SK-N-SH (cell line): Measurements from ENCODE around the gene TRAPPC12. TPM values are rescaled to one million over a fixed set of nuclear protein-coding genes. Genes with fewer than 3 reads are reported as not detected.

ENCODE experiments used
- CTCF ChIA-PET: fragments of 300-600, 350-600 bp; formaldehyde crosslinking; extraction: SDS; loops from one replicate; lab custom pipeline; 2021; lab: Yijun Ruan, JAX
- POLR2A ChIA-PET: fragments of 350-600 bp; sonication (Branson Sonifier 250); formaldehyde crosslinking; extraction: SDS; loops from one replicate; lab custom pipeline; 2020; ENCODE audit warnings: antibody characterized with exemption, inconsistent platforms; lab: Yijun Ruan, JAX
- DNase-seq: peaks from one replicate; pipeline ENCODE4 v3.0.0; 2012
- H2AFZ ChIP-seq: fragments of 200-600 bp; sonication (generic); 2 replicates; pipeline ENCODE4 v1.8.1; 2016; ENCODE audit warnings: antibody characterized with exemption, mild to moderate bottlenecking, low read depth
- H3F3A ChIP-seq: fragments of 200-600 bp; sonication (generic); replicated peaks from 2 replicates; pipeline ENCODE3; 2016; ENCODE audit warnings: antibody characterized with exemption, mild to moderate bottlenecking; ENCODE audit not compliant: insufficient read depth
- H3K27ac ChIP-seq, 2 experiments: fragments of 200-500 bp in 1 of 2; fragments of 200-600 bp in 1 of 2; sonication (Bioruptor generic) in 1 of 2; sonication (generic), shearing (Covaris generic) in 1 of 2; 2 replicates each; pipeline versions ENCODE4 v1.5.1 to v1.6.1; 2014 to 2016; ENCODE audit warnings: low read depth in 2 of 2, inconsistent platforms in 1 of 2, low read length in 1 of 2, mild to moderate bottlenecking in 1 of 2, mixed read lengths in 1 of 2
- H3K27me3 ChIP-seq: fragments of 200-600 bp; sonication (generic), shearing (Covaris generic); 2 replicates; pipeline ENCODE4 v1.6.1; 2016; ENCODE audit warnings: mixed run types; ENCODE audit not compliant: insufficient read depth
- H3K36me3 ChIP-seq, 2 experiments: fragments of 200-500 bp in 1 of 2; fragments of 200-600 bp in 1 of 2; sonication (Bioruptor generic) in 1 of 2; sonication (generic) in 1 of 2; replicated peaks in 1 of 2; 2 replicates each; pipeline versions ENCODE3 to v1.5.1; 2014 to 2016; ENCODE audit warnings: low read length in 1 of 2, mild to moderate bottlenecking in 1 of 2; ENCODE audit not compliant: insufficient read depth in 2 of 2, control insufficient read depth in 1 of 2
- H3K4me1 ChIP-seq, 2 experiments: fragments of 200-500 bp in 1 of 2; fragments of 200-600 bp in 1 of 2; sonication (Bioruptor generic) in 1 of 2; sonication (generic), shearing (Covaris generic) in 1 of 2; 2 replicates each; pipeline versions ENCODE4 v1.5.1 to v1.6.1; 2014 to 2016; ENCODE audit warnings: low read depth in 1 of 2, low read length in 1 of 2, mixed run types in 1 of 2; ENCODE audit not compliant: insufficient read depth in 2 of 2, control insufficient read depth in 1 of 2
- H3K4me2 ChIP-seq: fragments of 200-600 bp; sonication (generic), shearing (Covaris generic); 2 replicates; pipeline ENCODE4 v1.6.1; 2017; ENCODE audit warnings: mixed run types
- H3K4me3 ChIP-seq, 2 experiments: fragments of 200-500 bp in 1 of 2; fragments of 200-600 bp in 1 of 2; sonication (Bioruptor generic) in 1 of 2; sonication (generic), shearing (Covaris generic) in 1 of 2; 2 replicates each; pipeline versions ENCODE4 v1.5.1 to v1.8.1; 2014 to 2016; ENCODE audit warnings: low read depth in 2 of 2, inconsistent platforms in 1 of 2, low read length in 1 of 2, mild to moderate bottlenecking in 1 of 2, mixed read lengths in 1 of 2, moderate library complexity in 1 of 2
- H3K79me2 ChIP-seq: fragments of 200-600 bp; sonication (generic); 2 replicates; pipeline ENCODE4 v1.8.1; 2017; ENCODE audit warnings: mild to moderate bottlenecking; ENCODE audit not compliant: insufficient read depth
- H3K9ac ChIP-seq: fragments of 200-600 bp; sonication (generic); 2 replicates; pipeline ENCODE4 v1.6.1; 2017; ENCODE audit warnings: mixed run types
- H3K9me2 ChIP-seq: fragments of 200-600 bp; sonication (generic); 2 replicates; pipeline ENCODE4 v1.6.1; 2017; ENCODE audit warnings: mixed run types
- H3K9me3 ChIP-seq: fragments of 200-600 bp; sonication (generic); 2 replicates; pipeline ENCODE4 v1.6.1; 2017; ENCODE audit warnings: mixed run types, mild to moderate bottlenecking, moderate library complexity
- H4K20me1 ChIP-seq: fragments of 200-600 bp; sonication (generic); 2 replicates; pipeline ENCODE4 v1.6.1; 2017; ENCODE audit warnings: mild to moderate bottlenecking, mixed run types; ENCODE audit not compliant: insufficient read depth
- CHD2 ChIP-seq: fragments of 150-350 bp; IDR thresholded peaks from 2 replicates; pipeline ENCODE4 v1.6.1; 2018; ENCODE audit warnings: low read length; ENCODE audit not compliant: partially characterized antibody
- EZH2phosphoT487 ChIP-seq: fragments of 200-600 bp; sonication (generic); IDR thresholded peaks from 2 replicates; pipeline ENCODE4 v1.6.1; 2017; ENCODE audit warnings: low read depth, mixed run types, mild to moderate bottlenecking, antibody characterized with exemption, moderate library complexity, borderline replicate concordance
- FOXJ3 ChIP-seq: sonication (generic); formaldehyde crosslinking; IDR thresholded peaks from 2 replicates; pipeline ENCODE4 v1.5.1; 2020; ENCODE audit warnings: mild to moderate bottlenecking, missing genetic modification reagents
- FOXM1 ChIP-seq: IDR thresholded peaks from 2 replicates; pipeline ENCODE4 v1.4.0; 2012; ENCODE audit warnings: low read depth, mild to moderate bottlenecking
- GABPA ChIP-seq: IDR thresholded peaks from 2 replicates; pipeline ENCODE4 v1.4.0; 2012; ENCODE audit warnings: low read depth, mild to moderate bottlenecking
- JUND ChIP-seq: IDR thresholded peaks from 2 replicates; pipeline ENCODE4 v1.4.0; 2012
- MEF2A ChIP-seq: IDR thresholded peaks from 2 replicates; pipeline ENCODE4 v1.4.0; 2012; ENCODE audit warnings: low read depth, borderline replicate concordance
- NFIC ChIP-seq: IDR thresholded peaks from 2 replicates; pipeline ENCODE4 v1.4.0; 2012; ENCODE audit warnings: borderline replicate concordance
- RCOR1 ChIP-seq: fragments of 150-350 bp; IDR thresholded peaks from 2 replicates; pipeline ENCODE4 v1.6.1; 2017; ENCODE audit warnings: antibody characterized with exemption, low read length
- RFX5 ChIP-seq: IDR thresholded peaks from 2 replicates; pipeline ENCODE4 v1.6.1; 2012; ENCODE audit warnings: mild to moderate bottlenecking, improper control_type of control experiment, low read length
- SMC3 ChIP-seq: IDR thresholded peaks from 2 replicates; pipeline ENCODE4 v1.6.1; 2012; ENCODE audit warnings: low read depth, low read length, improper control_type of control experiment
- TAF1 ChIP-seq: IDR thresholded peaks from 2 replicates; pipeline ENCODE4 v1.6.1; 2012; ENCODE audit warnings: low read depth, mild to moderate bottlenecking, low read length, moderate library complexity, borderline replicate concordance
- TCF12 ChIP-seq: IDR thresholded peaks from 2 replicates; pipeline ENCODE4 v1.4.0; 2012
- USF2 ChIP-seq: fragments of 150-350 bp; IDR thresholded peaks from 2 replicates; pipeline ENCODE4 v1.6.1; 2017; ENCODE audit warnings: antibody characterized with exemption, low read length, low read depth, borderline replicate concordance
- YY1 ChIP-seq: IDR thresholded peaks from 2 replicates; pipeline ENCODE4 v1.4.0; 2012; ENCODE audit warnings: low read depth, mild to moderate bottlenecking
- WGBS: methylation state at CpG from one replicate; pipeline ENCODE4 v1.1.6; 2017; ENCODE audit warnings: low lambda C conversion rate; 5-methylcytosine and 5-hydroxymethylcytosine counted together
- polyA plus RNA-seq, 3 experiments: library from polyadenylated mRNA; depleted of rRNA; stranded (reverse); fragments of >200 nt; gene quantifications; 2 replicates each; pipeline ENCODE4 v1.2.3, GENCODE V29; 2012
- TF ChIP-seq, protein P1 (sequence below): IDR thresholded peaks from 2 replicates; pipeline ENCODE4 v1.4.0; 2012; ENCODE audit warnings: low read depth, borderline replicate concordance
- TF ChIP-seq, protein P2 (sequence below): fragments of 200-600 bp; sonication (generic); IDR thresholded peaks from 2 replicates; pipeline ENCODE4 v1.6.1; 2017; ENCODE audit warnings: antibody characterized with exemption, mild to moderate bottlenecking, moderate library complexity
- TF ChIP-seq, protein P3 (sequence below): fragments of 150-350 bp; IDR thresholded peaks from 2 replicates; pipeline ENCODE4 v1.6.1; 2016; ENCODE audit warnings: mild to moderate bottlenecking, low read depth, low read length
- TF ChIP-seq, protein P4 (sequence below): IDR thresholded peaks from 2 replicates; pipeline ENCODE4 v1.4.0; 2012; ENCODE audit warnings: low read depth, borderline replicate concordance

The TRAPPC12 gene
- polyA plus RNA-seq, 1 of the 3 experiments (the other 2 are of a cell fraction) = 83.3 TPM

- CTCF ChIA-PET = interaction anchor here (0.8 to 15.2 kb wide), 2 partner anchors 8 to 10 kb away, joined by 3 to 127 read pairs; no protein-coding TSS in a partner anchor
- no peak overlapping the region for H3K4me3 ChIP-seq
- no peaks in the 10 kb centered on the region for H3K79me2 ChIP-seq
- H3F3A ChIP-seq = no peaks in the 10 kb centered on the region
- DNase-seq = no peak
- H3K9me3 ChIP-seq = no peaks in the 10 kb centered on the region
- TF ChIP-seq JUND (no peak), NFIC (no peak), CHD2 (no peak), TCF12 (no peak), YY1 (no peak), FOXJ3 (CRISPR knock-in tag) (no peak), EZH2phosphoT487 (no peak), TAF1 (no peak), FOXM1 (no peak), RCOR1 (no peak), MEF2A (no peak), USF2 (no peak), GABPA (no peak), SMC3 (no peak), RFX5 (no peak)
- TF ChIP-seq, protein P1, sequence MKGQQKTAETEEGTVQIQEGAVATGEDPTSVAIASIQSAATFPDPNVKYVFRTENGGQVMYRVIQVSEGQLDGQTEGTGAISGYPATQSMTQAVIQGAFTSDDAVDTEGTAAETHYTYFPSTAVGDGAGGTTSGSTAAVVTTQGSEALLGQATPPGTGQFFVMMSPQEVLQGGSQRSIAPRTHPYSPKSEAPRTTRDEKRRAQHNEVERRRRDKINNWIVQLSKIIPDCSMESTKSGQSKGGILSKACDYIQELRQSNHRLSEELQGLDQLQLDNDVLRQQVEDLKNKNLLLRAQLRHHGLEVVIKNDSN = no peak
- TF ChIP-seq, protein P2, sequence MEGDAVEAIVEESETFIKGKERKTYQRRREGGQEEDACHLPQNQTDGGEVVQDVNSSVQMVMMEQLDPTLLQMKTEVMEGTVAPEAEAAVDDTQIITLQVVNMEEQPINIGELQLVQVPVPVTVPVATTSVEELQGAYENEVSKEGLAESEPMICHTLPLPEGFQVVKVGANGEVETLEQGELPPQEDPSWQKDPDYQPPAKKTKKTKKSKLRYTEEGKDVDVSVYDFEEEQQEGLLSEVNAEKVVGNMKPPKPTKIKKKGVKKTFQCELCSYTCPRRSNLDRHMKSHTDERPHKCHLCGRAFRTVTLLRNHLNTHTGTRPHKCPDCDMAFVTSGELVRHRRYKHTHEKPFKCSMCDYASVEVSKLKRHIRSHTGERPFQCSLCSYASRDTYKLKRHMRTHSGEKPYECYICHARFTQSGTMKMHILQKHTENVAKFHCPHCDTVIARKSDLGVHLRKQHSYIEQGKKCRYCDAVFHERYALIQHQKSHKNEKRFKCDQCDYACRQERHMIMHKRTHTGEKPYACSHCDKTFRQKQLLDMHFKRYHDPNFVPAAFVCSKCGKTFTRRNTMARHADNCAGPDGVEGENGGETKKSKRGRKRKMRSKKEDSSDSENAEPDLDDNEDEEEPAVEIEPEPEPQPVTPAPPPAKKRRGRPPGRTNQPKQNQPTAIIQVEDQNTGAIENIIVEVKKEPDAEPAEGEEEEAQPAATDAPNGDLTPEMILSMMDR = no peak
- TF ChIP-seq, protein P3, sequence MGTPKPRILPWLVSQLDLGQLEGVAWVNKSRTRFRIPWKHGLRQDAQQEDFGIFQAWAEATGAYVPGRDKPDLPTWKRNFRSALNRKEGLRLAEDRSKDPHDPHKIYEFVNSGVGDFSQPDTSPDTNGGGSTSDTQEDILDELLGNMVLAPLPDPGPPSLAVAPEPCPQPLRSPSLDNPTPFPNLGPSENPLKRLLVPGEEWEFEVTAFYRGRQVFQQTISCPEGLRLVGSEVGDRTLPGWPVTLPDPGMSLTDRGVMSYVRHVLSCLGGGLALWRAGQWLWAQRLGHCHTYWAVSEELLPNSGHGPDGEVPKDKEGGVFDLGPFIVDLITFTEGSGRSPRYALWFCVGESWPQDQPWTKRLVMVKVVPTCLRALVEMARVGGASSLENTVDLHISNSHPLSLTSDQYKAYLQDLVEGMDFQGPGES = no peak
- TF ChIP-seq, protein P4, sequence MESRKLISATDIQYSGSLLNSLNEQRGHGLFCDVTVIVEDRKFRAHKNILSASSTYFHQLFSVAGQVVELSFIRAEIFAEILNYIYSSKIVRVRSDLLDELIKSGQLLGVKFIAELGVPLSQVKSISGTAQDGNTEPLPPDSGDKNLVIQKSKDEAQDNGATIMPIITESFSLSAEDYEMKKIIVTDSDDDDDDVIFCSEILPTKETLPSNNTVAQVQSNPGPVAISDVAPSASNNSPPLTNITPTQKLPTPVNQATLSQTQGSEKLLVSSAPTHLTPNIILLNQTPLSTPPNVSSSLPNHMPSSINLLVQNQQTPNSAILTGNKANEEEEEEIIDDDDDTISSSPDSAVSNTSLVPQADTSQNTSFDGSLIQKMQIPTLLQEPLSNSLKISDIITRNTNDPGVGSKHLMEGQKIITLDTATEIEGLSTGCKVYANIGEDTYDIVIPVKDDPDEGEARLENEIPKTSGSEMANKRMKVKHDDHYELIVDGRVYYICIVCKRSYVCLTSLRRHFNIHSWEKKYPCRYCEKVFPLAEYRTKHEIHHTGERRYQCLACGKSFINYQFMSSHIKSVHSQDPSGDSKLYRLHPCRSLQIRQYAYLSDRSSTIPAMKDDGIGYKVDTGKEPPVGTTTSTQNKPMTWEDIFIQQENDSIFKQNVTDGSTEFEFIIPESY = no peak
- H3K4me2 ChIP-seq = peak overlapping the region; percentile 22; the same call in 1 of the 2 replicates
- POLR2A ChIA-PET = interaction anchor here (0.6 kb wide), 1 partner anchor 305 kb away, joined by 3 read pairs; no protein-coding TSS in a partner anchor
- no peaks in the 10 kb centered on the region for H3K27me3 ChIP-seq
- H3K27ac ChIP-seq = peak overlapping the region in 1 of 2 experiments; percentile 46; a peak in 2 of 4 replicates
- H2AFZ ChIP-seq = no peak overlapping the region
- peaks cover 0 to 16% of the 10 kb centered on the region in 2 experiments; a peak in 3 of 4 replicates for H3K4me1 ChIP-seq
- WGBS = 92% methylated on average over 17 of the region's 17 CpGs
- peak overlapping the region; percentile 36; the same call in 1 of the 2 replicates for H3K9ac ChIP-seq
- H3K36me3 ChIP-seq = peaks cover 9 to 61% of the 10 kb centered on the region in 2 experiments
- no peaks in the 10 kb centered on the region for H3K9me2 ChIP-seq
- no peaks in the 10 kb centered on the region for H4K20me1 ChIP-seq
These were observed 91.6 kb downstream of the TRAPPC12 start for GRCh38 chr2:3470856-3471737.
